ENCODE measurements around the gene DISP2. TPM values are rescaled to one million over a fixed set of nuclear protein-coding genes. Genes with fewer than 3 reads are reported as not detected.
A peak's percentile ranks its signal among the peaks of the same experiment; 100 is the strongest.

The DISP2 gene
- total RNA-seq, 1 experiment from 2014 or later: 0.35 TPM

DNA sequence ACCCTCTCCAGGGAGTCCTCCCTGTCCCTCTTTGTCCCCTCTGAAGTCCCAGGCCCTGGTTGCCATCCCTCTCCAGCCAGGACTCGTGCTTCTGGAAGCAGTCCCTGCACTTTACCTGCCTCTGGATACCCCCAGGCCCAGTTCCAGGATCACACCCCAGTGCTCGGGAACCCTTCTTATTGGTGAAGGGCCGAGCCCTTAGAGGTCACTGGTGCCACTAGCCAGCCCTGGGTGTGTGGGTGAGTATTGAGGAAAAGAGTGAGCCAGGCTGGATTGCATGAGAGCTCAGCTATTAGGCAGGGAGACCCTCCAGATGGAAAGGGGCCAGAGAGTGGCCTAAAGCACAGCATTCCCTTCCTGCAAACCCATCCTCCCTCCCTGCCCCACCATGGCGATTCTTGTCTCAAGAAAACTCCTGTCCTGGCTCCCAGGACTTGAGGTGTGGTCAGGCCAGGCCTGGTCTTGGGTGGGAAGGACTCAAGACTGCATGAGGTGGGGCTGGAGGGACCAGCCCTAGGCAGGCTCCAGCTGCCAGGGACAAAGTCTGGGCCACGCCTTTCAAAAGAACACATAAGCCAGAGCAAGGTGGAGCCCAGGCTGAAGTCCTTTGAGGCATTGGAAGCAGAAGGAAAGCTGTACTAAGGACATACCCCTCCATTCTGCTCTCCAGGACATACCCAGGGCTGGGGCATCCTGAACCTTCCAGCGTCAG is 12.0 kb upstream of the DISP2 start:
- Histone ChIP-seq H2AFZ (no peak overlapping the region), H3K36me3 (ENCODE audit: low read depth) (no peaks in the 10 kb centered on the region), H3K79me2 (ENCODE audit: low read depth) (peaks cover 4% of the 10 kb centered on the region; the same call in 1 of the 2 replicates), H3K4me1 (replicated peaks; ENCODE audit: insufficient read depth) (peaks cover 83% of the 10 kb centered on the region), H3K9me3 (ENCODE audit: insufficient read depth, low read depth) (no peaks in the 10 kb centered on the region), H3K27ac (no peak overlapping the region), H3K9me2 (ENCODE audit: insufficient read depth) (no peaks in the 10 kb centered on the region), H4K20me1 (ENCODE audit: insufficient read depth) (no peaks in the 10 kb centered on the region), H3K4me2 (no peak overlapping the region; the same call in 1 of the 2 replicates), H3K4me3 (no peak overlapping the region), H3K27me3 (ENCODE audit: insufficient read depth, low read depth) (no peaks in the 10 kb centered on the region), H3F3A (ENCODE audit: insufficient read depth, low read depth) (peaks cover 29% of the 10 kb centered on the region)
- TF ChIP-seq, protein P1, sequence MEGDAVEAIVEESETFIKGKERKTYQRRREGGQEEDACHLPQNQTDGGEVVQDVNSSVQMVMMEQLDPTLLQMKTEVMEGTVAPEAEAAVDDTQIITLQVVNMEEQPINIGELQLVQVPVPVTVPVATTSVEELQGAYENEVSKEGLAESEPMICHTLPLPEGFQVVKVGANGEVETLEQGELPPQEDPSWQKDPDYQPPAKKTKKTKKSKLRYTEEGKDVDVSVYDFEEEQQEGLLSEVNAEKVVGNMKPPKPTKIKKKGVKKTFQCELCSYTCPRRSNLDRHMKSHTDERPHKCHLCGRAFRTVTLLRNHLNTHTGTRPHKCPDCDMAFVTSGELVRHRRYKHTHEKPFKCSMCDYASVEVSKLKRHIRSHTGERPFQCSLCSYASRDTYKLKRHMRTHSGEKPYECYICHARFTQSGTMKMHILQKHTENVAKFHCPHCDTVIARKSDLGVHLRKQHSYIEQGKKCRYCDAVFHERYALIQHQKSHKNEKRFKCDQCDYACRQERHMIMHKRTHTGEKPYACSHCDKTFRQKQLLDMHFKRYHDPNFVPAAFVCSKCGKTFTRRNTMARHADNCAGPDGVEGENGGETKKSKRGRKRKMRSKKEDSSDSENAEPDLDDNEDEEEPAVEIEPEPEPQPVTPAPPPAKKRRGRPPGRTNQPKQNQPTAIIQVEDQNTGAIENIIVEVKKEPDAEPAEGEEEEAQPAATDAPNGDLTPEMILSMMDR (conservative IDR thresholded peaks at IDR 0.05): no peak
- TF ChIP-seq EZH2 (IDR thresholded peaks at IDR 0.05; ENCODE audit: low read depth): no peak
- POLR2A ChIA-PET (ENCODE audit: unreplicated experiment): no interaction called here
- no TSS peak for BruUV-seq (replicated peaks)
- no peak for DNase-seq
- CTCF ChIA-PET: no interaction called here
- intact Hi-C loops (cut with micrococcal nuclease; ENCODE audit: unreplicated experiment): no loop called here

- DNase-seq: no peak
- Histone ChIP-seq H3K9me3 (ENCODE audit: insufficient read depth, low read depth) (no peaks in the 10 kb centered on the region), H3K4me1 (replicated peaks; ENCODE audit: insufficient read depth) (peaks cover 74% of the 10 kb centered on the region), H3K36me3 (ENCODE audit: low read depth) (no peaks in the 10 kb centered on the region), H3K4me2 (peak overlapping the region; percentile 26), H3F3A (ENCODE audit: insufficient read depth, low read depth) (peaks cover 29% of the 10 kb centered on the region), H4K20me1 (ENCODE audit: insufficient read depth) (no peaks in the 10 kb centered on the region), H2AFZ (no peak overlapping the region), H3K27ac (peak overlapping the region; percentile 44), H3K4me3 (no peak overlapping the region), H3K27me3 (ENCODE audit: insufficient read depth, low read depth) (no peaks in the 10 kb centered on the region), H3K9me2 (ENCODE audit: insufficient read depth) (no peaks in the 10 kb centered on the region), H3K79me2 (ENCODE audit: low read depth) (no peaks in the 10 kb centered on the region)
- ChIA-PET CTCF (interaction anchor here (0.6 kb wide), 1 partner anchor 25 kb away, joined by 14 read pairs; no protein-coding TSS in a partner anchor), POLR2A (ENCODE audit: unreplicated experiment) (no interaction called here)
- intact Hi-C loops (cut with micrococcal nuclease; ENCODE audit: unreplicated experiment): no loop called here
- TF ChIP-seq, protein P1 (conservative IDR thresholded peaks at IDR 0.05): no peak
- no peak for TF ChIP-seq EZH2 (IDR thresholded peaks at IDR 0.05; ENCODE audit: low read depth)
- no TSS peak for BruUV-seq (replicated peaks)
Observed at GRCh38 chr15:40346579-40347558, 11.2 kb upstream of the DISP2 start.
